GM12891 (cell line): ENCODE data around the gene EIPR1.

Source experiments
- DNase-seq: peaks from one replicate; pipeline ENCODE4 v3.0.0; 2011; ENCODE audit warnings: low spot score; ENCODE audit not compliant: insufficient read length
- FAIRE-seq: peaks from 2 replicates; lab custom pipeline; 2011; peaks lifted over from hg19 to GRCh38; lab: Jason Lieb, UNC
- PAX5 ChIP-seq: IDR thresholded peaks from 2 replicates; pipeline ENCODE4 v1.6.1; 2011; ENCODE audit warnings: low read length, moderate library complexity, mild to moderate bottlenecking; ENCODE audit not compliant: insufficient read depth, severe bottlenecking
- POLR2A ChIP-seq: IDR thresholded peaks from 2 replicates; pipeline ENCODE4 v1.6.1; 2011; ENCODE audit warnings: low read depth, low read length, control low read depth
- POLR2AphosphoS5 ChIP-seq: IDR thresholded peaks from 2 replicates; pipeline ENCODE4 v1.6.1; 2011; ENCODE audit warnings: low read depth, low read length, control low read depth
- POU2F2 ChIP-seq: IDR thresholded peaks from 2 replicates; pipeline ENCODE4 v1.6.1; 2011; ENCODE audit warnings: low read depth, mild to moderate bottlenecking, control low read depth, low read length, moderate library complexity
- SPI1 ChIP-seq: IDR thresholded peaks from 2 replicates; pipeline ENCODE4 v1.6.1; 2011; ENCODE audit warnings: low read depth, low read length, control low read depth
- TAF1 ChIP-seq: IDR thresholded peaks from 2 replicates; pipeline ENCODE4 v1.6.1; 2011; ENCODE audit warnings: low read depth, low read length, control low read depth

The EIPR1 gene

GRCh38 chr2:3229221-3229620 lies 148.4 kb downstream of the EIPR1 start:
- no peak for FAIRE-seq
- TF ChIP-seq SPI1: no peak
- no peak for TF ChIP-seq POLR2AphosphoS5
- TF ChIP-seq PAX5: no peak
- TF ChIP-seq POU2F2: no peak
- no peak for DNase-seq

- FAIRE-seq (no peak), DNase-seq (no peak)
- TF ChIP-seq SPI1: no peak
- no peak for TF ChIP-seq PAX5
Measured at GRCh38 chr2:3224681-3225080, 152.9 kb downstream of the EIPR1 start.

- TF ChIP-seq POLR2AphosphoS5: no peak
- TF ChIP-seq PAX5: no peak
- peak; percentile 52 for TF ChIP-seq TAF1
- TF ChIP-seq POU2F2: 0 out of 2 replicates have a peak, but pooled peaks have one; percentile 32
- peak; percentile 81 for TF ChIP-seq SPI1
- no peak for DNase-seq
- no peak for FAIRE-seq
Measured at GRCh38 chr2:3223080-3223923, 154.3 kb downstream of the EIPR1 start.

GRCh38 chr2:3222636-3223035 lies 155.0 kb downstream of the EIPR1 start:
- FAIRE-seq (no peak), DNase-seq (no peak)
- TF ChIP-seq PAX5: no peak
- TF ChIP-seq POU2F2: no peak
- TF ChIP-seq SPI1: no peak
- TF ChIP-seq POLR2A: no peak
- TF ChIP-seq TAF1: no peak
- no peak for TF ChIP-seq POLR2AphosphoS5

- TF ChIP-seq SPI1: no peak
- TF ChIP-seq POLR2A: no peak
- TF ChIP-seq POLR2AphosphoS5: no peak
- no peak for TF ChIP-seq POU2F2
- no peak for TF ChIP-seq TAF1
- no peak for TF ChIP-seq PAX5
- FAIRE-seq (no peak), DNase-seq (no peak)
Measured at GRCh38 chr2:3219536-3219935, 158.1 kb downstream of the EIPR1 start.

GRCh38 chr2:3217646-3218045 lies 160.0 kb downstream of the EIPR1 start:
- DNase-seq: no peak
- no peak for TF ChIP-seq POU2F2
- no peak for TF ChIP-seq SPI1
- TF ChIP-seq POLR2AphosphoS5: no peak
- no peak for TF ChIP-seq TAF1
- FAIRE-seq: no peak

- DNase-seq (no peak), FAIRE-seq (no peak)
- no peak for TF ChIP-seq POU2F2
- no peak for TF ChIP-seq TAF1
- TF ChIP-seq SPI1: no peak
- TF ChIP-seq POLR2A: no peak
- TF ChIP-seq POLR2AphosphoS5: no peak
- no peak for TF ChIP-seq PAX5
Measured at GRCh38 chr2:3216841-3217495, 160.7 kb downstream of the EIPR1 start.

- FAIRE-seq: no peak
- TF ChIP-seq POLR2A (no peak), SPI1 (no peak), POU2F2 (no peak), TAF1 (no peak), POLR2AphosphoS5 (no peak), PAX5 (no peak)
- no peak for DNase-seq
Measured at GRCh38 chr2:3214806-3215404, 162.7 kb downstream of the EIPR1 start.

GRCh38 chr2:3214065-3214464 lies 163.6 kb downstream of the EIPR1 start:
- DNase-seq: no peak
- FAIRE-seq: no peak
- TF ChIP-seq POLR2AphosphoS5 (no peak), POU2F2 (no peak), POLR2A (no peak), TAF1 (no peak), SPI1 (no peak), PAX5 (no peak)
